Measurements from ENCODE around the gene GTPBP4. TPM values are rescaled to one million over a fixed set of nuclear protein-coding genes. Genes with fewer than 3 reads are reported as not detected.

The GTPBP4 gene
- total and polyA plus RNA-seq, 9 donors: 17.9 to 44.7 (median 30.5) TPM

- intact Hi-C loops (cut with DNase I): no loop called here
- Histone ChIP-seq H3K9me3 (no peaks in the 10 kb centered on the region), H3K4me1 (ENCODE audit: insufficient read depth) (no peaks in the 10 kb centered on the region), H3K27ac (no peak overlapping the region), H3K4me3 (no peak overlapping the region), H3K36me3 (no peaks in the 10 kb centered on the region), H3K27me3 (no peaks in the 10 kb centered on the region)
- 81 to 90% (median 83%) methylated on average over 12 of the region's 12 CpGs for WGBS, 3 donors
- no peak for DNase-seq
- no peak for TF ChIP-seq CTCF (IDR thresholded peaks at IDR 0.05)
- no peak for TF ChIP-seq EP300 (IDR thresholded peaks at IDR 0.05)
Observed at GRCh38 chr10:1024103-1024502, 35.9 kb downstream of the GTPBP4 start.

GRCh38 chr10:1025683-1026082, 37.4 kb downstream of the GTPBP4 start, which contains the start of gene IDI2:
Gene IDI2 (minus strand): TSS chr10:1025859. CDS start chr10:1024723, 1,136 bp downstream.
- no peak for DNase-seq
- no peak within 1 kb of the TSS for H3K27ac ChIP-seq
- no peaks in the 10 kb centered on the region for H3K27me3 ChIP-seq
- H3K36me3 ChIP-seq: no peaks in the 10 kb centered on the region
- intact Hi-C loops (cut with DNase I): no loop called here
- TF ChIP-seq CTCF (IDR thresholded peaks at IDR 0.05): no peak
- no peak for TF ChIP-seq EP300 (IDR thresholded peaks at IDR 0.05)
- no peak for TF ChIP-seq POLR2A (IDR thresholded peaks at IDR 0.05)
- no peaks in the 10 kb centered on the region for H3K9me3 ChIP-seq
- no peak within 1 kb of the TSS for H3K4me3 ChIP-seq
- WGBS, 3 donors: 86 to 97% (median 94%) methylated on average over 1 of the region's 1 CpG
- no peaks in the 10 kb centered on the region for H3K4me1 ChIP-seq (ENCODE audit: insufficient read depth)

GRCh38 chr10:1026578-1026977, 38.3 kb downstream of the GTPBP4 start:
- WGBS, 3 donors: 91 to 95% (median 92%) methylated on average over 6 of the region's 6 CpGs
- H3K4me3 ChIP-seq: no peak overlapping the region
- no peak for DNase-seq
- H3K4me1 ChIP-seq (ENCODE audit: insufficient read depth): no peaks in the 10 kb centered on the region
- no peak overlapping the region for H3K27ac ChIP-seq
- intact Hi-C loops (cut with DNase I): no loop called here
- no peaks in the 10 kb centered on the region for H3K9me3 ChIP-seq
- H3K36me3 ChIP-seq: no peaks in the 10 kb centered on the region
- no peaks in the 10 kb centered on the region for H3K27me3 ChIP-seq
- TF ChIP-seq POLR2A (IDR thresholded peaks at IDR 0.05): no peak
- no peak for TF ChIP-seq EP300 (IDR thresholded peaks at IDR 0.05)
- TF ChIP-seq CTCF (IDR thresholded peaks at IDR 0.05): no peak

GRCh38 chr10:1029838-1030237, 41.6 kb downstream of the GTPBP4 start:
- DNase-seq: no peak
- H3K4me3 ChIP-seq: no peak overlapping the region
- 91 to 95% (median 94%) methylated on average over 7 of the region's 7 CpGs for WGBS, 3 donors
- H3K27me3 ChIP-seq: no peaks in the 10 kb centered on the region
- no peak for TF ChIP-seq POLR2A (IDR thresholded peaks at IDR 0.05)
- TF ChIP-seq EP300 (IDR thresholded peaks at IDR 0.05): no peak
- TF ChIP-seq CTCF (IDR thresholded peaks at IDR 0.05): no peak
- H3K27ac ChIP-seq: no peak overlapping the region
- no peaks in the 10 kb centered on the region for H3K4me1 ChIP-seq (ENCODE audit: insufficient read depth)
- H3K9me3 ChIP-seq: no peaks in the 10 kb centered on the region
- no peaks in the 10 kb centered on the region for H3K36me3 ChIP-seq
- intact Hi-C loops (cut with DNase I): no loop called here
